ENCODE measurements around the gene SAMD4B.
A peak's percentile ranks its signal among the peaks of the same experiment; 100 is the strongest.

The SAMD4B gene

DNA sequence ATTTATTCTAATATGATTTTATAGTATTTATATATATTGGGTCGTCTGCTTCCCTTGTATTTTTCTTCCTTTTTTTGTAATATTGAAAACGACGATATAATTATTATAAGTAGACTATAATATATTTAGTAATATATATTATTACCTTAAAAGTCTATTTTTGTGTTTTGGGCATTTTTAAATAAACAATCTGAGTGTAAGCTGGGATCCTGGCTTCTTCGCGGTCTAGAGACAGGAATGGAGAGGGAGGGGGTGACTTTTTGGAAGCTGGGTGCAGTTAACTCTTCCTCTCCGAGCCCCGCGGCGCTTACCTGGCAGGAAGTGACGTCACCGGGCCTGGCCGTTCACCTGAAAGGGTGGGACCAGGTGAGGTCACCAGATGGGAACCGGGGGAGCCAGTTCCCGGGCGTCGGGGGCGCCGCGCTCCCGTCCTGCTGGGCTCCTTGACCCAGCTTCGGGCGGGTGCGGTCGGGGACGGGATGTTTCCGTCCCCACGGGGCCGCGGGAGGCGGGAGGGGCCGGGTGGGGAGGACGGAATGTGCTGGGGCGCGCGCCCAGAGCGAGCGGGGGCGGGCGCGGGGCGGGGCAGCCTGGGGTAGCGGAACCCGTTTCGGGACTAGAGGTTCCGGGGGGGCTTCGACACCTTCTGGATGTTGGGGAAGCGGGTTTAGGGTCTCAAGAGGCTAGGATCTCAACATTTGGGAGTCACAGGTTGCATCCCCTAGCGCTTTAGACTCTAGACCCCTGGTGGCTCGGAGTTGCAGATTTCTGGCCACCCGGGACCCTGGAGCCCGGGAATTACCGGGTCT lies 67.2 kb downstream of the SAMD4B start:
- peak; percentile 83 for DNase-seq
- ATAC-seq, result no peak

DNA sequence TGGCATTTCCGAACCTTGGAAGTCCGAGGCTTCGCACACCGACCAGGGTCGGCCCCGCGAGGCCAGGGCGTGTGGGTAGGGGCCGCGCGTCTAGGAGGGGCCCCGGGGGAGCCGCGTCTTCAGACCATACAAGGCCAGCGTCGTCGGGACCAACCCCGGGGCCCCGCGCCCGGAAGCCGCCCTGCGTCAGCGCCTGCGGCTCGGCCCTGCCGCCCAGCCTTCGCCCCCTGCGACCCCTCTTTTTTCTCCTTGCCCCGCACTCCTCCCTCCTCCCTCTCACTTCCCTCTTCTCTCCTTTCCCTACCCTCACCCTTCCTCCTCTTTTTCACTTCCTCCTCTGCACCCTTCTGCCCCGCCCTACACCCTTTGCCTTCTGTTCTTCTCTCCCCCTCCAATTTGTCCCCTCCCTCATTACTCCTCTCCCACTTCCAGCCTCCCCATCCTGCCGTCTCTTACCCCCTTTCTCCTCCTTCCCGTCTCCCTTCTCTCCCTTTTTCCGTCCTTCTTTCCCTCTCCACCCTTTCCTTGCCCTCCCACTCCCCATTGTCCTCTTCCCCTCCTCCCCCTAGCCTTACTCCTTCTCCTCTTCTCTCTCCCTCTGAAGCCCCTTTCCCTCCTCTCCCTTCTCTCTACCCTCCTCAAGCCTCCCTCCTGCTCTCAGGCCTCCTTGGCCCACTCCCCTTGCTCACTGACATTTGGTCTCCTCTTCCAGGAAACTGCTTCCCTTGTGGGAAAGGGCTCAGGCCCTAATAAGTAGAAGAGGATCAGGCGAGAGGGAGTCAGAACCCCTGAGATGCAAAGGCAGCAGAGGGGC lies 68.0 kb downstream of the SAMD4B start:
- DNase-seq (peak; percentile 79), ATAC-seq (peak; percentile 24)

DNA sequence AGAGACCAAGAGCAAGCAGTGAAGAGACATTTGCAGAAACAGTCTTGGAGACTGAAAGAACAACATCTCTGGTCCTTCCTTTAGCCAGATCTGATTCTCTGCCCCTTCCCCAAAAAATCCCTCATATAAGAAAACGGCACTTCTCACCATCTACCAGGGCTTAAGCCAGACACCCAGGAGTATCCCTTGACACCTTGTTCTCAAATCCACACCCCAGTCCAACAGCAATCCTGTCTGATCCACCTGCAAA lies 68.5 kb downstream of the SAMD4B start:
- no peak for DNase-seq
- no peak for ATAC-seq

DNA sequence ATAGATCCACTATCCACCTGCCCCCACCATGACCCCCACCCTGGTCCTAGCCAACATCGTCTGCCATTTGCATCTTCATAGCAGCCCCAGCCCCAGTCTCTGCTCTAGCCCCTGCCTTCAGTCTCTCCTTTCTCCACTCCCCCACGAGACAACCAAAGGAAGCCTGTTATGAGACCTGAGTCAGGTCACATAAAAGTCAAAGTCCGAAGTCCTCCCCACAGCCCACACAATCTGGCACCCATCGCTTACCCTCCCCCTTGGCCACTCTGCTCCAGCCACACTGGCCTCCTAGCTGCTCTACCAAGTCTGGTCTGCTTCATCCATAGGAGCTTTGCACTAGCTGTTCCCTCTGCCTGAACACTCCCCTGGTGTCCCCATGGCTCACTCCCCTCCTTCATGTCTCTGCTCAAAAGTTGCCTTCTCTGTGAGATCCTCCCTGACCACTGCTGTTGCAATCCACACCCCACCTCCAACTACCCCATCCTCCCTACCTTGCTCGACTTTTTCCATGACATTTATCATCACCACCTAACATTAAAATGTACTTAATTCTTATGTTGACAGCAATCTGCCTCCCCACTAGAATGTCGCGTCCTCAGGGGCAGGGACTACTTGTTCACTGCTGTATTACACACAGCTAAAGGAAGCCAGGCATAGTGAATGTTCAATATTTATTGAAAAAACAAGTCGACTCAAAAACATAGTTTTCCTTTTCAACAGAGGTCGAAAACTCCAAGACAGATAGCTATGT lies 69.0 kb downstream of the SAMD4B start:
- ATAC-seq, result no peak
- no peak for DNase-seq

DNA sequence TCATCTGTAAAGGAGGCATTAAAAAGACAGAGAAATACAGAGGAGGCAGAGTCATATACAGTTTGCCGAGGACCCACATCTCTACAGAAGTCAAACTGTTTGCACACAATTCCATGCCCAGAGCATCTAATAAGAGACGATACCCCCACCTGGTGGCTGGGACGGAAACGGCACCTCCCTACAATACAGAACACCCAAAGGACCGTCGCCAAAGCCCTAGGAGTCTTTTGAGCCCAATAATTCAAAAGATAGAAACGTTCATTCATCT lies 69.5 kb downstream of the SAMD4B start:
- ATAC-seq (peak; percentile 51), DNase-seq (peak; percentile 91)

DNA sequence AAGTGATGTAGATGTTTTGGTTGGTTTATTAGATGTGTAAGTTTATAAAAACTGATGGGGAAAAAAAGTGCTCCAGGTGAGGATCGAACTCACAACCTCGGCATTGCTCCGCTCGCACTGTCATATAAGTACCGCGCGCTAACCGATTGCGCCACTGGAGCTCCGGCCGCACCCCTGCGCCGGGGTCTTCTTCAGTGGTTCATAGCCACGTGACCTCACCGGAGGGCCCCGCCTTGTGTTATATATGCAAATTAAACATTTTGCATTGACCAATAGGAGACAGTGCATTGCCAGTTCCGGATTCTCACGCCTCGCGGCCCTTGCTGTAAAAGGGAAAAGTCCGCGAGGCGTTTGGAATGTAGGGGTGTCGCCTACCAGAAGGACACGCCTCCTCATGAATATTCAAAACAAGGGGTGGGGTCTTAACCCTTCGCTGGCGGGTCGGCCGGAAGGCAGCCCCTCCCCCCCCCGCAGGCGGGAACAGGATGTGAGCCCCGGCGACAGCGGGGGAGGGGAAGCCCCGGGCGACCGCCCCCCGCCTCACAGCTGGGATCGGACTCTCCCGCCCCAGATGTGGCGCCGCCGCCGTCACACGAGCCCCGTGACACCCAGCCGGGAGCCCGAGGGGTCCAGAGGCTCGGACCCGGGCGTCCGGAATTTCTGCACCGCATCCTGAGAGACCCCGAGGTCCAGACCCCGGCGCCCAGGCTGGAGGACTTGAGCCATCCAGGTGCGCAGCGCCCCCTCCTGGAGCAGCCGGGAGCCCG lies 70.1 kb downstream of the SAMD4B start, which contains the start of gene PLEKHG2:
TSS of gene PLEKHG2 (plus strand) at position 570 of the 767 bp plus-strand sequence. CDS start 1,418 bp downstream, outside the sequence.
- ATAC-seq (peak; percentile 76), DNase-seq (peak; percentile 99)

DNA sequence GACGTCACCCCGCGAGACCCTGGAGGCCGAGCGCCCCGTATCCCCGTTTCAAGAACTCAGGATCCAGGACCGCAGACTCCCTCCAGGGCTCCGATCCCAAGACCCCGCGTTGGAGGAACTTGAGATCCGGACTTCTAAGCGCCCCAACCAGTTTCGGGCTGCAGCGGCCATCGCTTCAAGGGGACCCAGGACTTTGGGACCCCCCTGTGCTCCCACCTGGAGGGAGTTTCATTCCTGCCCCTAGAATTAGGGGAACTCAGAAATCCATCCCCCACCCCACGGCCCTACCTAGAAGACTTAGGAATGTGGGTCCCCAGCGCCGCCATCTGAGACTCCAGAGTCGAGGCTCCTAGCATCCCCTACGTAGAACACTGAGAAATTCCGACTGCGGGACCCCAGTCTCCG lies 70.6 kb downstream of the SAMD4B start:
- DNase-seq, result no peak
- ATAC-seq, result no peak

DNA sequence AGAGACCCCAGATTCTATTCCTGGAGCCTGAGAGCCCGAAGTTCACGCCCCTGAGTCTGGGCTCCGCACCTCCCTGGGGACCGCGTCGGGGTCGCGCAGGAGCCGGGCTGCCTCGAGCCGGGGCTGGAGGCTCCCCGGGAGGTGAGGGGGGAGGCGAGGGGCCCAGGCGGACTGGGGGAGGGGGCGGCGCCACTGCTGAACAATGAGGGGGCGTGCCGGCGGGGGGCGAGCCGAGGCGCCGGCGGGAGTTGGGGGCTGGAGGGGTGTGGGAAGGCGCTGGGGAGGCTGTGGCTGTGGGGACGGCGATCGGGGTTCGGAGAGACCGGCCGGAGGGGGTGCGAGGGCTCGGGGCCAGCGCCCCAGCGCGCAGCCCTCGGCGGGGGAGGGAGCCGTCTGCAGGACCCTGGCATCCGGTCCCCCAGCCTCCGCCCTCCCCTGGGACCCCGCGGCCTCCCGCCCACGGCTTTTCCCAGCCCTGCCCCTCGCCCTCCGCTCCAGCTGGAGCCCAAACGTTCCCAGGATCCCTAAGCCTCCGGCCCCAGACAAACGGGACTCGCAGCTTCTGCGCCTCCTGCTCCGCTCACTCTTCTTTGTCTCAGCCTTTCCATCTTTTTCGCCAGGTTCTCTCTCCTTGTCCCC lies 71.2 kb downstream of the SAMD4B start:
- DNase-seq (no peak), ATAC-seq (no peak)

DNA sequence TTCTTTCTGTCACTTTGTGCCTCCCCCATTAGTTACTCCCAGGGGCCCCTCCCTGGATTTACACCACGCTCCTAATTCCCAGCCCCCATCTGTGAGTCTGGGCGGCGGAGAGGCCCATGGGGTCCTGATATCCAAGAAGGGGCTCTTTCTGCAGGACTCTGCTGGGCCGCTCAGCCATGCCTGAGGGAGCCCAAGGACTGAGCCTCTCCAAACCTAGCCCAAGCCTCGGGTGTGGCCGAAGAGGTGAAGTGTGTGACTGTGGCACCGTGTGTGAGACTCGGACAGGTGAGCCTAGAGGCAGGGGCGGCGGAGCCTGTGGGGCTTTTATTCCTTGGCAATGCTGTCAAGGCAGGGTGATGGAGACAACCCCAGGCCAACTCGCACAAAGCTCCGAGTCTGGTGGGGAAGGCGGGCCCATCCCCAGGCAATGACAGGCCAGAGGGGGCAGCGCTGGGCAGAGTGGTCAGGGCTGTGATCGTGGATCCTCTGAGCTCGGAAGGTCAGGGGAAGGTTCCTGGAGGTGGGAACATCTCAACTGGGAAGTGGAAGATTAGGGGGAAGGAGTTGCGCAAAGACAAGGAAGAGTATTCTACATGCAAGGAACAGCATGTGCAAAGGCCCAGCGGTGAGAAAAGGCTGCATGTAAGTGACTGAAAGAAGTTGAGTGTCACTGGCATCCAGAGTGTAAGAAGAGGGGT lies 71.8 kb downstream of the SAMD4B start:
- no peak for ATAC-seq
- DNase-seq, result no peak

DNA sequence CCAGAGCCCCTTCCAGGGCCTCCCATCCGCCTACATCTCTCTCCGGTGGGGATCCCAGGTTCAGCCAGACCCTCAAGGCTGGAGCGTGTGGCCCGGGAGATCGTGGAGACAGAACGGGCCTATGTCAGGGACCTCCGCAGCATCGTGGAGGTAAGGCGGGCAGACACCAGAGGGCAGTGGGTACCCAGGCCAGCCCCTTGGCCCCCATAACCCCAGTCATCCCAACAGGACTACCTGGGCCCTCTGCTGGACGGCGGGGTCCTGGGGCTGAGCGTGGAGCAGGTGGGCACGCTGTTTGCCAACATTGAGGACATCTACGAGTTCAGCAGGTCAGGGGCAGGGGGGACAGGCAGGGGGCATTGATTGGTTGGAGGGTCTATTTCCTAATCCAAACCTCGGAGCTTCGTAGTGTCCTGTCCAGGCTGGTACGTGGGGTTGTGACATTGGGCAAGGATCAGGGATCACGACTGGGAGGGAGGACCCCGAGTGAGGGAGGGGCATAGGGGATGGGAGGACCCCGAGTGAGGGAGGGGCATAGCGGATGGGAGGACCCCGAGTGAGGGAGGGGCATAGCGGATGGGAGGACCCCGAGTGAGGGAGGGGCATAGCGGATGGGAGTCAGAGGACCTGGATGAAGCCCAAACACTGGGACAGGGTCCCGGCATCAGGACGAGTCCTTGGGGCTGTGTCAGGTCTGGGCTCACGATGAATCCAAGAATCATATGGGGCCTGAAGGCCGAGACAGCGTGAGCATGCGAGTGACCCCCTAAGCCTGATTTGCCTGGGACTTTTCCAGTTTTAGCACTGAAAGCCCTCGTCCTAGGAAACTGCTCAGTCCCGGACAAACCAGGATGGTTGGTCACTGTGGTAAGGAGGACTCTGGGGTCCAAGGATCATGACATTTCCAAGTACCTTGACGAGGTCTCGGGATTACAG lies 73.2 kb downstream of the SAMD4B start:
- no peak for ATAC-seq

DNA sequence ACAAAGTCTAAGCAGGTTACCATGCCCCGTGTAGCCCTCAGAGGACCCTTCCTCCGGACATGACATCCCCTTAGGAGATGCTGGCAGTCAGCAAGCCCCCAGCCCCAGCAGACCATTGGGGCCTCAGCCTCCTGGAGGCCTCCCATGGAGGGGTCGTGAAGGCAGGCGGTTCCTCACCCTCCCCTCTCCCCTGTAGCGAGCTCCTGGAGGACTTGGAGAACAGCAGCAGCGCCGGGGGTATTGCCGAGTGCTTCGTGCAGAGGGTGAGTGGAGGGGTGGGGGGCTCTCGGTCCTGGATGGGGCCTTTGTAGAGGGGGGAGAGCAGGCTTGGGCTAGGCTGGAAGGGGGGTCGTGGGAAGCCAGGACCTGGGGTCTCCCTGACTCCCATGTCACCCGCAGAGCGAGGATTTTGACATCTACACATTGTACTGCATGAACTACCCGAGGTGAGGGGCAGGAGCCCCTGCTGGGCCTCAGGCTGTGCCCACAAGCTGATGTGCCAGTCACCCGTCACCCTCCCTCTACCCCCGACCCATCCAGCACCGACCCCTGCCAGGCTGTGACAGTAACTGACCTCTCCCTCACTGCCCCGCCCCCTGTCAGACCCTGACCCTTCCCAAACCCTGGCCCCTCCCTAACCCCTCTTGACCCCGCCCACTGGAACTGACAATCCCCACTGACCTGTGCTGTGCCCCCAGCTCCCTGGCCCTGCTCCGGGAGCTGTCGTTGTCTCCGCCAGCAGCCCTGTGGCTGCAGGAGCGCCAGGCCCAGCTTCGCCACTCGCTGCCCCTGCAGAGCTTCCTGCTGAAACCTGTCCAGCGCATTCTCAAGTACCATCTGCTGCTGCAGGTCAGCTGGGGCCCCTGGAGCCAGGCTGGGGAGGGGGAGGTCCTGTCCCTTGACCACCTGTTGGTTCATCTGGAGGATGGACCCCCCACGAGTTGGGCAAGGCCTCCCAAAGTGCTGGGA lies 74.2 kb downstream of the SAMD4B start:
- DNase-seq (no peak), ATAC-seq (no peak)

More for the DNA sequence above, 73.2 kb downstream of the SAMD4B start:
- DNase-seq, result no peak

DNA sequence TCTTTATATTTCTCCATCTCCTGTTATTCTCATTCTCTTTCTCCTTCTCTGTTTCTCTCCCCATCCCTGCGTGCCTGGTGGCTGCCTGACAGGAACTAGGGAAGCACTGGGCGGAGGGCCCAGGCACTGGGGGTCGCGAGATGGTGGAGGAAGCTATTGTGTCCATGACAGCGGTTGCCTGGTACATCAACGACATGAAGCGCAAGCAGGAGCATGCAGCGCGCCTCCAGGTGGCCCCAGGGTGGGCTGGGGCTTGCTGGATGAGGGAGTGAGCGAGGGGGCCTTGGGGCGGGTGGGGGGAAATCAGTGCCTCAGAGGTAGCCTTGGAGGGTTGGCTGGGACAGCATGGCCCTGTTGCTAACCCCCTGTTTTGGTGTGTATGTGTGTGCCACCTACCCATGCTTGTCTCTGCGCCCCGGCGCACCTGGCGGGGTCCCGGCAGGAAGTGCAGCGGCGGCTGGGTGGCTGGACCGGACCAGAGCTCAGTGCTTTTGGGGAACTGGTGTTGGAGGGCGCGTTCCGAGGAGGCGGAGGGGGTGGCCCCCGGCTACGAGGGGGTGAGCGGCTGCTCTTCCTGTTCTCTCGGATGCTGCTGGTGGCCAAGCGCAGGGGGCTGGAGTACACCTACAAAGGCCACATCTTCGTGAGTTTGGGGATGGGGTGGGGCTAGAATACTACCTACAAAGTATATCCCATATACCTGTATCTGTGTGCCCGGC lies 75.4 kb downstream of the SAMD4B start:
- ATAC-seq (no peak), DNase-seq (no peak)

DNA sequence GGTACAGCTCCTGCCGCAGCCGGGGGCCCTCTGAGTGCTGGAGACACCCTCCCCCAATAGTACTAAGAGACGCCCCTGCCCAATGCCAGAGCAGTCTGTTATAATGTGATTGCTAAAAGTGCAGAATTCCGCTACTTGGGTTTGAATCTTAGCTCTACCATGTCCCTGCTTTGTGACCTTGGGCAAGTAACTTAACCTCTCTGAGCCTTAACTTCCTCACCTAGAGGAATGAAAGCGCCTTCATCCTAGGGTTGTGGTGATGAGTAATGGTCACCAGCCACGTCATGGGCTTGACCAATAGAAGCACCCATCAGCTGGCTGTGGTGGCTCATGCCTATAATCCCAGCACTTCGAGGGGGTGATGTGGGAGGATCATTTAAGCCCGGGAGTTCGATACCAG lies 76.8 kb downstream of the SAMD4B start:
- DNase-seq (no peak), ATAC-seq (no peak)

DNA sequence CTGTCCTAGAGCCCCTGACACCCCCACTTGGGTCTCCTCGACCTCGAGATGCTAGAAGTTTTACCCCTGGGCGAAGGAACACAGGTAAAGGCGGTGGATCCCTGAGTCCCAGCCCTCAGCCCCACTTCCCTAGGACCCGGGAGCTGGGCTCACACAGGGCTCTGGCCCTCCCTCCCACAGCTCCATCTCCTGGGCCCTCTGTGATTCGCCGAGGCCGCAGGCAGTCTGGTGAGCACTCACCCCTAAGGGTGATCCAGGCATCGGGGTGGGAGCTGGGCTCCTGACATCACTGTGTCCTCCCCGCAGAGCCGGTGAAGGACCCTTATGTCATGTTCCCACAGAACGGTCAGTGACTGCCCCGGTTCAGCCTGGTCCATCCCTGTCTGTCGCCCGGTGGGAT lies 78.5 kb downstream of the SAMD4B start:
- DNase-seq, result no peak
- no peak for ATAC-seq

DNA sequence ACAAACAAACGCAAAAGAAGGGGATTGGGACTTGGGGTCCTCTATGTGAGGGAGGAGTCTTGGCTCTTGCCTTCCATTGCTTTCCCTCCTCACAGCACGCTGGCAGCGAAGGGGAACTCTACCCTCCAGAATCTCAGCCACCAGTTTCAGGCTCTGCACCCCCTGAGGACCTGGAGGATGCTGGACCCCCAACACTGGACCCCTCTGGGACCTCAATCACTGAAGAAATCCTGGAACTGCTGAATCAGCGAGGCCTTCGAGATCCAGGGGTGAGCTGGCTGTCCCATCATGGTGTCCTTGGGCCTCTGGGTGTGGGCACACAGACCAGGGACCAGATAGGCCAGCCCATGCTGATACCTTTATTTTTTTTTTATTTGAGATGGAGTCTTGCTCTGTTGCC lies 79.8 kb downstream of the SAMD4B start:
- ATAC-seq (no peak), DNase-seq (no peak)

DNA sequence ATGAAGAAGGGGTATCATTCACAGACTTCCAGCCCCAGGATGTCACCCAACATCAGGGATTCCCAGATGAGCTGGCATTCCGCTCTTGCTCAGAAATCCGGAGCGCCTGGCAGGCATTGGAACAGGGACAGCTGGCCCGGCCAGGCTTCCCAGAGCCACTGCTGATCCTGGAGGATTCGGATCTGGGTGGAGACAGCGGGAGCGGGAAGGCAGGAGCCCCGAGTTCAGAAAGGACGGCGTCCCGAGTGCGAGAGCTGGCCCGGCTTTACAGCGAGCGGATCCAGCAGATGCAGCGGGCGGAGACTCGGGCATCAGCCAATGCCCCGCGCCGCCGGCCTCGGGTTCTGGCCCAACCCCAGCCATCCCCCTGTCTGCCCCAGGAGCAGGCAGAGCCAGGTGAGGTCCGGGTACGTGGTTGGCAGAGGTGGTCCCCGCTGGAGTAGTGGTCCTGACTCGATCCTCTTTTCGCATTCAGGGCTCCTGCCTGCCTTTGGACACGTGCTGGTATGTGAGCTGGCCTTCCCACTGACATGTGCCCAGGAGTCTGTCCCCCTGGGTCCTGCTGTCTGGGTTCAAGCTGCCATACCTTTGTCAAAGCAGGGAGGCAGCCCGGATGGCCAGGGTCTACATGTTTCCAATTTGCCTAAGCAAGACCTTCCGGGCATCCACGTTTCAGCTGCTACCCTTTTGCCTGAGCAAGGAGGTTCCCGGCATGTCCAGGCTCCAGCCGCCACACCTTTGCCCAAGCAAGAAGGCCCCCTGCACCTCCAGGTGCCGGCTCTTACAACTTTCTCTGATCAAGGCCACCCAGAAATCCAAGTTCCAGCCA lies 81.3 kb downstream of the SAMD4B start:
- ATAC-seq (no peak), DNase-seq (no peak)

DNA sequence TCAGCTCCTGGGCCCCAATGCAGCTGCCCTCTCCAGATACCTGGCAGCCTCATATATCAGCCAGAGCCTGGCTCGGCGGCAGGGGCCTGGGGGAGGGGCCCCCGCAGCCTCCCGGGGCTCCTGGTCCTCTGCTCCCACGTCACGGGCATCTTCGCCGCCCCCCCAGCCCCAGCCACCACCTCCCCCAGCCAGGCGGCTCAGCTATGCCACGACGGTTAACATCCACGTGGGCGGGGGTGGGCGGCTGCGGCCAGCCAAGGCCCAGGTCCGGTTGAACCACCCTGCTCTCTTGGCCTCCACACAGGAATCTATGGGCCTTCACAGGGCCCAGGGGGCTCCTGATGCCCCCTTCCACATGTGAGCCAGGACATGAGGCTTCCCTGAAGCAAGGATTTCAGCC lies 82.7 kb downstream of the SAMD4B start:
- no peak for ATAC-seq
- DNase-seq, result no peak

Measured in stimulated activated naive CD8-positive, alpha-beta T cell treated with anti-CD3 and anti-CD28 coated beads, Interleukin-15, Interleukin-2, amounts not matched to agents 100 U/mL and 50 U/mL, for 24 hours (primary cell).